Uterus (tissue), 4 donors: ENCODE results near the gene DOP1A. TPM values are rescaled to one million over a fixed set of nuclear protein-coding genes. Genes with fewer than 3 reads are reported as not detected.

ENCODE experiments used
- DNase-seq, 2 donors: peaks; one replicate each; pipeline ENCODE4 v3.0.0-alpha.2; 2019 to 2020
- H3K27ac ChIP-seq, 2 donors: fragments of 200-600 bp; sonication (generic); 1 replicate in 1 of 2; 2 replicates in 1 of 2; pipeline ENCODE4 v1.5.1; 2016 to 2018
- H3K27me3 ChIP-seq, 2 donors: fragments of 200-600 bp; sonication (generic); one replicate each; pipeline ENCODE4 v1.5.1; 2018 to 2019; ENCODE audit warnings: control low read depth in 1 of 2
- H3K36me3 ChIP-seq, 2 donors: fragments of 200-600 bp; sonication (generic); one replicate each; pipeline ENCODE4 v1.5.1; 2019; ENCODE audit warnings: control low read depth in 1 of 2
- H3K4me1 ChIP-seq, 2 donors: fragments of 200-600 bp; sonication (generic); one replicate each; pipeline ENCODE4 v1.5.1; 2018 to 2019; ENCODE audit warnings: control low read depth in 1 of 2
- H3K4me3 ChIP-seq, 2 donors: fragments of 200-600 bp; sonication (generic); 1 replicate in 1 of 2; 2 replicates in 1 of 2; pipeline ENCODE4 v1.5.1; 2018 to 2019; ENCODE audit warnings: mild to moderate bottlenecking in 1 of 2
- H3K9me3 ChIP-seq, 2 donors: fragments of 200-600 bp; sonication (generic); one replicate each; pipeline ENCODE4 v1.5.1; 2019; ENCODE audit warnings: control low read depth in 1 of 2
- POLR2A ChIP-seq, 2 donors: fragments of 450-650 bp; IDR thresholded peaks; one replicate each; pipeline ENCODE4 v1.6.1; 2016; ENCODE audit warnings: antibody characterized with exemption in 2 of 2, mild to moderate bottlenecking in 1 of 2, moderate library complexity in 1 of 2
- intact Hi-C: fragments of 100-400 bp; cut with DNase I; formaldehyde crosslinking; loops from one replicate; pipeline ENCODE4 v1.15.1; 2023; ENCODE audit warnings: low total_unique reads
- total RNA-seq, 4 donors: library from RNA; depleted of rRNA in 3 of 4; stranded (reverse); fragments of >200 nt in 3 of 4; gene quantifications; one replicate each; pipeline versions ENCODE4 v1.1.0 to v1.2.4, GENCODE V29; 2014 to 2023
- TF ChIP-seq, protein P1 (sequence below), 4 experiments: fragments of 200-600 bp in 2 of 4; fragments of 450-650 bp in 2 of 4; sonication (generic) in 2 of 4; IDR thresholded peaks; one replicate each; pipeline ENCODE4 v1.5.1; 2016 to 2019; ENCODE audit warnings: antibody characterized with exemption in 4 of 4, mild to moderate bottlenecking in 2 of 4, moderate library complexity in 1 of 4
- donor health status: DM: yes; HTN: yes; CAD: no.

Gene DOP1A
- total RNA-seq, 4 donors from 2014 or later: 12.9 to 88.8 (median 31.7) TPM

DNA sequence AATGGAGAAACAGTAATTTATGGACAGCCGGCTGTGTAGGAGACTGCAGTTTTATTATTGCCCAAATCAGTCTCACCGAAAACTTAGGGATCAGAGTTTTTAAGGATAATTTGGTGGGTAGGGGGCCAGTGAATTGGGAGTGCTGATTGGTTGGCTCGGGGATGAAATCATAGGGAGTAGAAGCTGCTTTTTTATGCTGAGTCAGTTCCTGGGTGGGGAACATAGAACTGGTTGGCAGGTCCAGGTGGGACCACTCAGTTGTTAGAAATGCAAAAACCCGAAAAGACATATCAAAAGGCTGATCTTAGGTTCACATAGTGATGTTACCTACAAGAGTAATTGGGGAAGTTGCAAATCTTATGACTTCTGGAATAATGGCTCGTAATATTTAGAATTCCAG lies 59.3 kb downstream of the DOP1A start:
- no peaks in the 10 kb centered on the region for H3K9me3 ChIP-seq
- intact Hi-C loops: no loop called here
- H3K4me3 ChIP-seq: no peak overlapping the region
- H3K4me1 ChIP-seq: no peaks in the 10 kb centered on the region
- no peak overlapping the region for H3K27ac ChIP-seq
- no peak for TF ChIP-seq POLR2A (IDR thresholded peaks at IDR 0.05)
- TF ChIP-seq, protein P1, sequence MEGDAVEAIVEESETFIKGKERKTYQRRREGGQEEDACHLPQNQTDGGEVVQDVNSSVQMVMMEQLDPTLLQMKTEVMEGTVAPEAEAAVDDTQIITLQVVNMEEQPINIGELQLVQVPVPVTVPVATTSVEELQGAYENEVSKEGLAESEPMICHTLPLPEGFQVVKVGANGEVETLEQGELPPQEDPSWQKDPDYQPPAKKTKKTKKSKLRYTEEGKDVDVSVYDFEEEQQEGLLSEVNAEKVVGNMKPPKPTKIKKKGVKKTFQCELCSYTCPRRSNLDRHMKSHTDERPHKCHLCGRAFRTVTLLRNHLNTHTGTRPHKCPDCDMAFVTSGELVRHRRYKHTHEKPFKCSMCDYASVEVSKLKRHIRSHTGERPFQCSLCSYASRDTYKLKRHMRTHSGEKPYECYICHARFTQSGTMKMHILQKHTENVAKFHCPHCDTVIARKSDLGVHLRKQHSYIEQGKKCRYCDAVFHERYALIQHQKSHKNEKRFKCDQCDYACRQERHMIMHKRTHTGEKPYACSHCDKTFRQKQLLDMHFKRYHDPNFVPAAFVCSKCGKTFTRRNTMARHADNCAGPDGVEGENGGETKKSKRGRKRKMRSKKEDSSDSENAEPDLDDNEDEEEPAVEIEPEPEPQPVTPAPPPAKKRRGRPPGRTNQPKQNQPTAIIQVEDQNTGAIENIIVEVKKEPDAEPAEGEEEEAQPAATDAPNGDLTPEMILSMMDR (IDR thresholded peaks at IDR 0.05): no peak
- H3K36me3 ChIP-seq: no peaks in the 10 kb centered on the region
- H3K27me3 ChIP-seq: no peaks in the 10 kb centered on the region
- DNase-seq: no peak

DNA sequence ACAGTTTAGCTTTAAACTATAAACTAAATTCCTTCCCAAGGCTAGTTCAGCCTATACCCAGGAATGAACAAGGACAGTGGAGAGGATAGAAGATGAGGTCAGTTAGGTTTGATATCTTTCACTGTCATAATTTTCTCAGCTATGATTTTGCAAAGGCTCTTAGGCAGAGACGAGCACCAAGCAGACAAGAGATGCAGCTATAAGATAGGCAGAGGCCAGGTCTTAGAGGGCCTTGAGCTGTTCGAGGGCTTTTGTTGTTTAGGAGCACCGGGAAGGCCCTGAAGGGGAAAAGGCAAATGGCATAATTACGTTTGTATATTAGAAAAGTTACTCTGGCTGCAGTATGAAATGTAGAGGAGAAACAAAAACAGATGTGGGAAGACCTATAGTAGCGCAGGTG lies 59.8 kb downstream of the DOP1A start:
- Histone ChIP-seq H3K4me1 (no peaks in the 10 kb centered on the region), H3K27me3 (no peaks in the 10 kb centered on the region), H3K4me3 (no peak overlapping the region), H3K9me3 (no peaks in the 10 kb centered on the region), H3K36me3 (no peaks in the 10 kb centered on the region), H3K27ac (no peak overlapping the region)
- intact Hi-C loops: no loop called here
- no peak for DNase-seq
- no peak for TF ChIP-seq POLR2A (IDR thresholded peaks at IDR 0.05)
- TF ChIP-seq, protein P1 (IDR thresholded peaks at IDR 0.05): no peak

DNA sequence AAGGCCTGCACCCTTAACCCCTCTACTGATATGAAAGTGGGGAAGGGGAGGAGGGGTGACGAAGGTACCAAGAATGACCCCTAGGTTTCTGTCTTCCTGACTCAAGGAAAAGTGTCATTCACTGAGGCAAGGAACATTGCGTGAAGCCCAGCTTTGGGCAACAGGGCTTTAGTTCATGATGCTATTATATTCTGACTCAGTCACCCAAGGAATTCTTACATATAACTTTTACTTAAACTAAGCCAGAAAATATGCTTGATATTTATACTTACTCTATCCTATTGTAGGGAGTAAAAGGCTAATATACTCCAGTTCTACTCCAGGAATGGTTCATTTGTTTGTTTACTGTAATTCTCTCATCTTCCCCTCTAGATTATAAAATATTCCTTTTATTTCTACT lies 60.5 kb downstream of the DOP1A start:
- TF ChIP-seq POLR2A (IDR thresholded peaks at IDR 0.05): no peak
- TF ChIP-seq, protein P1 (IDR thresholded peaks at IDR 0.05): no peak
- Histone ChIP-seq H3K9me3 (no peaks in the 10 kb centered on the region), H3K27me3 (no peaks in the 10 kb centered on the region), H3K27ac (no peak overlapping the region), H3K36me3 (no peaks in the 10 kb centered on the region), H3K4me3 (no peak overlapping the region), H3K4me1 (no peaks in the 10 kb centered on the region)
- intact Hi-C loops: no loop called here
- DNase-seq: no peak

DNA sequence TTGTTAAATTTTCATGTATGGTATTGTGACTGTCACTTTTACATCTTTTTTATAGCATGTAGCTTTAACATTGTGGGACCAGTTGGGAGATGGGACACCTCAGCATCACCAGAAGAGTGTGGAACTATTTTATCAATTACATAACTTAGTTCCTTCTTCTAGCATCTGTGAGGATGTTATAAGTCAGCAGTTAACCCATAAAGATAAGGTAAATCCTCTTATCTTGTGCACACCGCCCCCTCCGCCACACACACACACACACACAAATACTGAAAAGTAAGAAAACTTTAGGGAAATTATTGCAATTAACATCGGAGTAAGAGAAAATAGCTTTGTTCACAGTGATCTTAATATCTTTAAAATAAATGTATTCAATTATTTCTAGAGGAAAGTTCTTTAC lies 64.7 kb downstream of the DOP1A start:
- TF ChIP-seq, protein P1 (IDR thresholded peaks at IDR 0.05): no peak
- no peak overlapping the region for H3K27ac ChIP-seq
- intact Hi-C loops: no loop called here
- H3K9me3 ChIP-seq: no peaks in the 10 kb centered on the region
- DNase-seq: no peak
- H3K4me3 ChIP-seq: no peak overlapping the region
- H3K36me3 ChIP-seq: no peaks in the 10 kb centered on the region
- no peaks in the 10 kb centered on the region for H3K27me3 ChIP-seq
- no peaks in the 10 kb centered on the region for H3K4me1 ChIP-seq

DNA sequence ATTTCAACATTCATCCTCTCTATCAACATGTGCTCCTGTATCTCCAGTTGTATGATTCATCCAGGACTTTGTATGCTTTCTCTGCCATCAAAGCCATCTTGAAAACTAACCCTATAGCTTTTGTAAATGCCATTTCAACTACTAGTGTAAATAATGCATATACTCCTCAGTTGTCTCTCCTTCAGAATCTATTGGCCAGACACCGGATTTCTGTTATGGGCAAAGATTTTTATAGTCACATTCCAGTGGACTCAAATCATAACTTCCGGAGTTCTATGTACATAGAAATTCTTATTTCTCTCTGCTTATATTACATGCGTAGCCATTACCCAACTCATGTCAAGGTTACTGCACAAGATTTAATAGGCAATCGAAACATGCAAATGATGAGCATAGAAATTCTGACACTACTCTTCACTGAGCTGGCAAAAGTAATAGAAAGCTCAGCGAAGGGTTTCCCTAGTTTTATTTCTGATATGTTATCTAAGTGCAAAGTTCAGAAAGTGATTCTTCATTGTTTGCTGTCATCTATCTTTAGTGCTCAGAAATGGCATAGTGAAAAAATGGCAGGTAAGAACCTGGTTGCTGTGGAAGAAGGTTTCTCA lies 70.7 kb downstream of the DOP1A start:
- no peak overlapping the region for H3K27ac ChIP-seq
- H3K36me3 ChIP-seq: no peaks in the 10 kb centered on the region
- DNase-seq: no peak
- intact Hi-C loops: no loop called here
- no peak for TF ChIP-seq POLR2A (IDR thresholded peaks at IDR 0.05)
- TF ChIP-seq, protein P1 (IDR thresholded peaks at IDR 0.05): no peak
- no peaks in the 10 kb centered on the region for H3K27me3 ChIP-seq
- no peak overlapping the region for H3K4me3 ChIP-seq
- no peaks in the 10 kb centered on the region for H3K9me3 ChIP-seq
- no peaks in the 10 kb centered on the region for H3K4me1 ChIP-seq
